WTC11 (cell line): ENCODE measurements around the gene ZNF787.

Source experiments
- CBFB ChIP-seq: sonication (generic); formaldehyde crosslinking; IDR thresholded peaks from 2 replicates; pipeline ENCODE4 v1.8.1; 2022; ENCODE audit warnings: mild to moderate bottlenecking, low read depth, missing genetic modification reagents
- CREB1 ChIP-seq: sonication (generic); formaldehyde crosslinking; IDR thresholded peaks from 2 replicates; pipeline ENCODE4 v1.8.0; 2023; ENCODE audit warnings: mild to moderate bottlenecking, missing genetic modification reagents
- CREM ChIP-seq: sonication (generic); formaldehyde crosslinking; IDR thresholded peaks from 2 replicates; pipeline ENCODE4 v1.8.1; 2022; ENCODE audit warnings: mild to moderate bottlenecking, missing genetic modification reagents, moderate library complexity
- CTCF ChIP-seq: fragments of 200-600 bp; IDR thresholded peaks from 2 replicates; pipeline ENCODE4 v1.8.0; 2022; ENCODE audit warnings: antibody characterized with exemption
- ETV6 ChIP-seq: sonication (generic); formaldehyde crosslinking; IDR thresholded peaks from 2 replicates; pipeline ENCODE4 v1.8.1; 2022; ENCODE audit warnings: mild to moderate bottlenecking, missing genetic modification reagents
- FOXJ3 ChIP-seq: sonication (generic); formaldehyde crosslinking; IDR thresholded peaks from 2 replicates; pipeline ENCODE4 v1.9.0; 2021; ENCODE audit warnings: missing genetic modification reagents, mild to moderate bottlenecking, borderline replicate concordance
- GABPB1 ChIP-seq: sonication (generic); formaldehyde crosslinking; IDR thresholded peaks from 2 replicates; pipeline ENCODE4 v1.8.1; 2023; ENCODE audit warnings: mild to moderate bottlenecking, missing genetic modification reagents
- HMGXB4 ChIP-seq: sonication (generic); formaldehyde crosslinking; IDR thresholded peaks from 2 replicates; pipeline ENCODE4 v1.8.1; 2023; ENCODE audit warnings: mild to moderate bottlenecking, moderate library complexity, missing genetic modification reagents
- PREB ChIP-seq: sonication (generic); formaldehyde crosslinking; IDR thresholded peaks from 2 replicates; pipeline ENCODE4 v1.8.1; 2022; ENCODE audit warnings: mild to moderate bottlenecking, missing genetic modification reagents, moderate library complexity, borderline replicate concordance
- SMAD3 ChIP-seq: sonication (generic); formaldehyde crosslinking; IDR thresholded peaks from 2 replicates; pipeline ENCODE4 v1.8.0; 2022; ENCODE audit warnings: missing genetic modification reagents, mild to moderate bottlenecking, borderline replicate concordance

- TF ChIP-seq ETV6 (CRISPR knock-in tag) (no peak), SMAD3 (no peak), CTCF (no peak), CREM (no peak), CBFB (no peak), CREB1 (no peak), HMGXB4 (CRISPR knock-in tag) (no peak), FOXJ3 (CRISPR knock-in tag) (no peak), GABPB1 (CRISPR knock-in tag) (no peak), PREB (CRISPR knock-in tag) (no peak)
These were observed 28.6 kb upstream of the ZNF787 start for GRCh38 chr19:56149656-56150038.
